Stomach (tissue), 9 donors: ENCODE results near the gene ACR. TPM values are rescaled to one million over a fixed set of nuclear protein-coding genes. Genes with fewer than 3 reads are reported as not detected.
A peak's percentile ranks its signal among the peaks of the same experiment; 100 is the strongest.

Experiments
- DNase-seq, 2 donors: peaks; one replicate each; pipeline versions ENCODE4 v3.0.0 to v3.0.0-alpha.2; 2013 to 2019
- H3K27ac ChIP-seq, 5 donors: fragments of 200-600 bp in 4 of 5; sonication (generic) in 4 of 5; one replicate each; pipeline ENCODE4 v1.5.1; 2013 to 2019; ENCODE audit warnings: mild to moderate bottlenecking in 1 of 5, moderate library complexity in 1 of 5
- H3K27me3 ChIP-seq, 3 donors: fragments of 200-600 bp; sonication (generic); one replicate each; pipeline ENCODE4 v1.5.1; 2017 to 2019; ENCODE audit warnings: mixed run types in 1 of 3
- H3K36me3 ChIP-seq, 4 donors: fragments of 200-600 bp; sonication (generic); 1 replicate in 3 of 4; 2 replicates in 1 of 4; pipeline ENCODE4 v1.5.1; 2016 to 2019
- H3K4me1 ChIP-seq, 4 donors: fragments of 200-600 bp; sonication (generic); one replicate each; pipeline ENCODE4 v1.5.1; 2016 to 2019
- H3K4me3 ChIP-seq, 4 donors: fragments of 200-600 bp; sonication (generic) in 3 of 4; one replicate each; pipeline ENCODE4 v1.5.1; 2016 to 2019; ENCODE audit warnings: mild to moderate bottlenecking in 1 of 4
- H3K9me3 ChIP-seq, 4 donors: fragments of 200-600 bp; sonication (generic); one replicate each; pipeline ENCODE4 v1.5.1; 2016 to 2019
- CTCF ChIP-seq, 7 experiments: fragments of 450-650 bp in 4 of 7; fragments of 200-600 bp in 3 of 7; sonication (generic) in 3 of 7; IDR thresholded peaks; one replicate each; pipeline ENCODE4 v1.5.1; 2016 to 2019; ENCODE audit warnings: antibody characterized with exemption in 7 of 7, control low read depth in 2 of 7, mild to moderate bottlenecking in 1 of 7
- EP300 ChIP-seq: sonication (generic); formaldehyde crosslinking; IDR thresholded peaks from one replicate; pipeline ENCODE4 v1.6.1; 2017; ENCODE audit warnings: antibody characterized with exemption
- POLR2A ChIP-seq, 4 donors: fragments of 450-650 bp; IDR thresholded peaks; one replicate each; pipeline ENCODE4 v1.6.1; 2016; ENCODE audit warnings: antibody characterized with exemption in 4 of 4, control low read depth in 2 of 4, mild to moderate bottlenecking in 1 of 4, moderate library complexity in 1 of 4
- POLR2AphosphoS5 ChIP-seq, 3 donors: sonication (generic); formaldehyde crosslinking; IDR thresholded peaks; one replicate each; pipeline ENCODE4 v1.6.1; 2016; ENCODE audit warnings: antibody characterized with exemption in 3 of 3
- WGBS, 5 donors: extraction: QIAGEN DNeasy Blood & Tissue Kit in 3 of 5; methylation state at CpG; one replicate each; pipeline versions ENCODE4 v1.1.5 to v1.1.7; 2013 to 2018; 5-methylcytosine and 5-hydroxymethylcytosine counted together
- intact Hi-C: fragments of 100-400 bp; cut with DNase I; formaldehyde crosslinking; loops from one replicate; pipeline ENCODE4 v1.15.1; 2023; ENCODE audit warnings: low total_unique reads
- polyA plus RNA-seq, 3 donors: library from polyadenylated mRNA; stranded (reverse); fragments of 200-250 nt; gene quantifications; one replicate each; pipeline ENCODE4 v1.2.3, GENCODE V29; 2013
- total RNA-seq, 5 donors: library from RNA; depleted of rRNA; stranded (reverse); fragments of >200 nt; gene quantifications; one replicate each; pipeline versions ENCODE4 v1.1.0 to v1.2.3, GENCODE V29; 2014 to 2016
- donor health status: healthy with polysubstance abuse.
- donor health status: Bipolar disorder and iron deficiency.
- donor health status: healthy.

Gene ACR
- total and polyA plus RNA-seq, 8 donors: 0.19 to 0.37 (median 0.23) TPM; not detected in 5

GRCh38 chr22:50731811-50732624, 6.0 kb upstream of the ACR start:
- H3K36me3 ChIP-seq: peaks cover 0 to 15% (median 0%) of the 10 kb centered on the region in 4 donors
- WGBS, 5 donors: 26 to 65% (median 31%) methylated on average over 7 to 32 of the region's 32 CpGs
- peaks cover 0 to 28% (median 16%) of the 10 kb centered on the region in 4 donors for H3K4me1 ChIP-seq
- H3K27ac ChIP-seq: no peak overlapping the region
- no peaks in the 10 kb centered on the region for H3K9me3 ChIP-seq
- peaks cover 3 to 62% (median 30%) of the 10 kb centered on the region in 3 donors for H3K27me3 ChIP-seq
- H3K4me3 ChIP-seq: peak overlapping the region in 1 of 4 donors; percentile 28
- TF ChIP-seq POLR2AphosphoS5 (IDR thresholded peaks at IDR 0.05): no peak
- TF ChIP-seq CTCF (IDR thresholded peaks at IDR 0.05): peak in 5 of 7 experiments; percentile 47 to 72 (median 59)
- no peak for TF ChIP-seq POLR2A (IDR thresholded peaks at IDR 0.05)
- intact Hi-C loops: no loop called here
- peak; percentile 60 to 71 for DNase-seq

- H3K9me3 ChIP-seq: no peaks in the 10 kb centered on the region
- intact Hi-C loops: no loop called here
- no peak for TF ChIP-seq POLR2AphosphoS5 (IDR thresholded peaks at IDR 0.05)
- TF ChIP-seq CTCF (IDR thresholded peaks at IDR 0.05): no peak
- TF ChIP-seq POLR2A (IDR thresholded peaks at IDR 0.05): no peak
- no peak for TF ChIP-seq EP300
- H3K4me3 ChIP-seq: no peak overlapping the region
- DNase-seq: no peak
- peaks cover 0 to 15% (median 0%) of the 10 kb centered on the region in 4 donors for H3K36me3 ChIP-seq
- WGBS, 5 donors: 67 to 77% (median 70%) methylated on average over 12 of the region's 12 CpGs
- H3K27ac ChIP-seq: no peak overlapping the region
- H3K27me3 ChIP-seq: peaks cover 3 to 62% (median 30%) of the 10 kb centered on the region in 3 donors
- H3K4me1 ChIP-seq: peaks cover 0 to 28% (median 16%) of the 10 kb centered on the region in 4 donors
These were observed 5.3 kb upstream of the ACR start for GRCh38 chr22:50732681-50733080.

GRCh38 chr22:50733521-50734342, 4.3 kb upstream of the ACR start:
- Histone ChIP-seq H3K36me3 (peaks cover 0 to 6% (median 0%) of the 10 kb centered on the region in 4 donors), H3K4me3 (no peak overlapping the region), H3K9me3 (no peaks in the 10 kb centered on the region), H3K4me1 (peaks cover 0 to 28% (median 16%) of the 10 kb centered on the region in 4 donors), H3K27me3 (peaks cover 3 to 72% (median 30%) of the 10 kb centered on the region in 3 donors), H3K27ac (no peak overlapping the region)
- intact Hi-C loops: no loop called here
- WGBS, 5 donors: 38 to 49% (median 46%) methylated on average over 22 of the region's 22 CpGs
- TF ChIP-seq POLR2A (IDR thresholded peaks at IDR 0.05) (no peak), POLR2AphosphoS5 (IDR thresholded peaks at IDR 0.05) (no peak), CTCF (IDR thresholded peaks at IDR 0.05) (no peak), EP300 (no peak)
- DNase-seq: peak in 1 of 2 donors; percentile 63

- Histone ChIP-seq H3K36me3 (peaks cover 0 to under 1% (median 0%) of the 10 kb centered on the region in 4 donors), H3K4me3 (no peak overlapping the region), H3K9me3 (no peaks in the 10 kb centered on the region), H3K4me1 (peaks cover 0 to 28% (median 16%) of the 10 kb centered on the region in 4 donors), H3K27me3 (peaks cover 3 to 72% (median 30%) of the 10 kb centered on the region in 3 donors), H3K27ac (no peak overlapping the region)
- no peak for TF ChIP-seq EP300
- no peak for TF ChIP-seq POLR2A (IDR thresholded peaks at IDR 0.05)
- TF ChIP-seq CTCF (IDR thresholded peaks at IDR 0.05): no peak
- no peak for TF ChIP-seq POLR2AphosphoS5 (IDR thresholded peaks at IDR 0.05)
- 72 to 85% (median 80%) methylated on average over 9 to 10 of the region's 10 CpGs for whole genome bisulfite sequencing, 5 donors
- DNase-seq: no peak
- intact Hi-C loops: no loop called here
These were observed 3.6 kb upstream of the ACR start for GRCh38 chr22:50734343-50734771.
